Measurements from ENCODE around the gene HYKK.
"Not testable (repeated sequence)": the region's sequence is repeated elsewhere in the genome, so short reads cannot be mapped to it uniquely, and the experiment has no call there.

The HYKK gene

DNA sequence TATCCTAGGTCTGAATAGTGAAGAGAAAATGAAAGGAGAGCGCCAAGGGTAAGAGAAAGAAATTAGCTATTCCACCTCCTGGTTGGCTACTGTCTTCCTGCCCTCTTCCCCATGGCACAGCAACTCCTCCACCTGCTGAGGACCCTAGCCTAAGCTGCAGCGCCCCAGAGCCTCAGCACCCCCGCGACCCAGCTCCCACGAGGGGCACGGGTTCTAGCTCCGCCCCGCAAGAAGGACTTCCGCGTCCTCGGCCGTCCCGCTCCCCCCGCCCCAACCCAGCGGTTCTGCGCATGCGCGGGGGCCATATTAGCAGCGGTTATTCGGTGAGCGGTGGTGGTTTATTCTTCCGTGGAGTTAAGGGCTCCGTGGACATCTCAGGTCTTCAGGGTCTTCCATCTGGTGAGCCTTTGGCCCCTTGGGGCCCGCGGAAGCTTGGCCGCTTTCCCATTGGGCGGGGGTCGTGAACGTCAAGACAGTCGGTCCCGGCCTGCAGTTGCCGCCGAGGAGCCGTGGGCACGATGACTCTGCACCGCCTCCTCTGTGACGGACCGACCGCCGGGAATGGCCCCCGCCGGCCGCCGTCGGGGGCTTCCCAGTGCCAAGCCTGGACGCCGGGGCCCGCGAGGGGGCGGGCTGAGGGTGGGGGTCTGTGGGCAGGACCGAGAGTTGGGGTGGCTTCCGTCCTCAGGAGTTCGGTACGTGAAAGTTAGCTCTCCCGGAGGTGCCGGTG is 32.9 kb downstream of the HYKK start, which contains the start of gene PSMA4:
Gene PSMA4 (plus strand): TSS at position 304 of the 730 bp plus-strand sequence. CDS start 1,484 bp downstream, outside the sequence.
- peak; percentile 86 for DNase-seq

DNA sequence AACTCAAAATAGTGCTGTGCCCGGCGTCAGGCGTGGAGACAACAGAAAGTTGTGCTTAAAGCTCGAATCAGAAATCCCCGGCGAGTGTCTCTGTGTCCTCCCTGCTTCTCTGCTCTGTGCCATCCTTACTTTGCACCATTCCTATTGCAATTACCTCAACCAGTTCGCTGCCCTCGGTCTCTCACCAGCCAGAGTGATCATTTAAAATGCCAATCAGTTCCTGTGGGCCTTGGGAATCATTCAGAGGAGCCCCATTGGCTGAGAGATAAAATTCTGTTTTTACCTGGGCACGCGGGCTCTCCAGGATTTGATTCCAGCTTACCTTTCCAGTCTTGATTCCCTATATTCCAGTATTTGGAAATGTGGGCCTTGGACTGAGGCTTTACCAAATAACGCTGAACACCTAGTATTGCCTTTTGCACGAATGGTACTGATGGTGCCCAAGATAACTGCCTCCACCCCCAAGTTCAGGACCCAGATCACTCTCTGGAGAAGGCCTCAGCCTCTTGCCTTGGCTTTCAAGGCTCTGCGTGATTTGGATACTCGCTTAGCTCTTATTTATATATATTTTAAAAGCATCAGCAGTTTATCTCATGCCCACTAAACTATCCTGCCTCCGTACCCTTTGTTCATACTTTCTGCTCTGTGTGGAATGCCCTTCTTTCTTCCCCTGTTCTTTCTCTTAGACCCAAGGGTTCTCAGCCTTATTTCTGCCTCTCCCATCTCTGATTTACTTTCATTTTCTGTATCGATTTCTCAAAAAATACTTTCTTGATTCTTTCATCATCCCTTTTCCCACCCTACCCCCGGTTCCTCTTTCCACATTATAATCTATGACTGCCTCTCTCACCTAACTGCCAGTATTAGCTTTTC is 33.7 kb downstream of the HYKK start:
- no peak for DNase-seq

DNA sequence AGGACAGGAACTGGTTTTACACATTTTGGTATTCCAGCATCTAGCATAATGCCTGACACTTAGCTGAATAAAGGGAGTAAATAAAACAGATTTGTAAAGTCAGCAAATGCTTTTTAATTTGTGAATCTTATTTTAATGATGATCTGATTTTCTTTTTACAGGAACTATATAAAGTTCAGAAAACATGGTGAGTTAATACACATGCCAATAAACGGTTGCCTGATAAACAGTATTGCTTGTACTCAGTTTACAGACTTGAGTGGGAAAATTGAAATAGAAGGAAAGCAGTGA is 34.3 kb downstream of the HYKK start:
- DNase-seq = no peak

DNA sequence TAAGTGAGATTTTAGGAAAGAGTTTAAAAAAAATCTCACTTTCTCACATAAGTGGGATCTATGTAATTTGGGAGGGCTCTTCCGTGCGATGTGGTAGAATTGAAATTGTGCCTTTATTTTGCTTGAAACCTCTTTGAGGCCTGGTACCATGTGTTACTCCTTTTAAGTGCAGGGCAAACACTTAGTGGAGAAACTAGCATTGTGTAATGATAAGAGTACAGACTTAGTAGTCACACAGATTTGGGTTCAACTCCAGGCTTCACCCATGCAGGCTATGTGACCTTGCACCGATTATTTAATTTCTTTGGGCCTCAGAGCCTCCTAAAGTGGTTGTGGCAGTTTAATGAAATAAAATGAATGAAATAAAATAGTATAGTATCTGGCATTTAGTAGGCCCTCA is 35.3 kb downstream of the HYKK start:
- DNase-seq = no peak

DNA sequence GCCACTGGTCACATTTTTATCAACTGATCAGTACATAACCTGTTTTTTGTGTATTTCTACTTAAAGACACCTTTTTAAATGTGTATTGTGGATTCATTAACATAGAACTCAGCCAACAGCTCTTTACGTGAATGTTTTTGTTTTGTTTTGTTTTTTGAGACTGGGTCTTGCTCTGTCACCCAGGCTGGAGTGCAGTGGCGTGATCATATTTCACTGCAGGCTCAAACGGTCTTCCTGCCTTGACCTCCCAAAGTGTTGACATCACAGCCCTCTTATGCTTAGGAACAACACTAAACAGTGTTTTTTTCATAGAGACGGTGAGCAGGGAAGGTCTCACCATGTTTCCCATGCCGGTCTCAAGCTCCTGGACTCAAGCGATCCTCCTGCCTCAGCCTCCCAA is 42.8 kb downstream of the HYKK start:
- no peak for DNase-seq

DNA sequence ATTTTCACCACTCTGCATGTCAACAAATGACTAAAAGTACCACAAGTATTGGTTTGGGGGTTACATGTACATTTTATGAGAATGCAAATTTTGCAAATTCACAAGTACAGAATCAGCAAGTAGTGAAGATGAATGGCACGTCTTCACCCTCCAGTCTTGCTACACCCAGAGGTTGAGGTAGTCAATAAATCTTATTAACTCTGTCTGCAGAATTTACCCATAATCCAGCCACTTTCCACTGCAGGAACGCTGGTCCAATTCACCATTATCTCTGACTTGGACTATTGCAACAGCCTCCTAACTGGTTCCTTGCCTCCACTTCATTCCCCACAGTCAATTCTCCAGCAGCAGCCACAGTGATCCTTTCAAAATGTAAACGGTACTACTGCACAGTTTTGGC is 43.4 kb downstream of the HYKK start:
- DNase-seq = no peak

DNA sequence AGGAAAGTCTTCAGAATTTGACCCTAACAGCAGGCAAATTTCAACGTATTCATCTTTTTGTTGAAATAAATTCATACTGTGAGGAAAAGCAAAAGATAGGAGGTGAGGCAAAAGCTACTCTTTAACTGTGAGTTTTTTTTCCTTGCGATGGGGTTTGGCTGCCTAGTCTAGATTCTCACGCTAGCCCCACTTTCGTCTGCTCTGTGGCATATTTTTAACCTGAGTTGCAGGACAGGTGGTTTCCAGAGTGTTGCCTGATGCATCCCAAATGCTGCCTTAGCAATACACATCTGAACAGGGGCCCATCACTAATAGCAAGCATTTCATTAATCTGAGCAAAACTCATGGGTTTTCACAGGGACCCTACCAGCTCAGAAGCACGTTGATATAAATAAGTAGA is 44.5 kb downstream of the HYKK start:
- no peak for DNase-seq

DNA sequence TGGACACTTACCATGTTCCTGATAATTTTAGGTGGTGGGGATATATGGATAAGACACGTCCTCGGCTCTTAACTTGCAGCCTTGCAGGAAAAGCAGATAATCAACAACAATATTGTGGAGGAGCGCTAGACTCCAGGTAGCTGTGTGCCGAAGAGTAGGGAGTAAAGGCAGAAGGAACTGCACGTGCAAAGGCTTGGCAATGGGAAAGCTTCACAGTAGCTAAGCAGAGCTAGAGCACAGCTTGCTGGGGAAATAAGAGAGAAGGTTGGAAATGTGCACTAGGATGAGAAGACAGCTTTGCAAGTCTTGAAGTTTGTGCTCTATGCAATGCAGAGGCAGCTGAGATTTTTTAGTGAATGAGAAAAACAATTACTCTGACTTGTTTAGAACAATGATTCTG is 45.2 kb downstream of the HYKK start:
- DNase-seq = no peak

DNA sequence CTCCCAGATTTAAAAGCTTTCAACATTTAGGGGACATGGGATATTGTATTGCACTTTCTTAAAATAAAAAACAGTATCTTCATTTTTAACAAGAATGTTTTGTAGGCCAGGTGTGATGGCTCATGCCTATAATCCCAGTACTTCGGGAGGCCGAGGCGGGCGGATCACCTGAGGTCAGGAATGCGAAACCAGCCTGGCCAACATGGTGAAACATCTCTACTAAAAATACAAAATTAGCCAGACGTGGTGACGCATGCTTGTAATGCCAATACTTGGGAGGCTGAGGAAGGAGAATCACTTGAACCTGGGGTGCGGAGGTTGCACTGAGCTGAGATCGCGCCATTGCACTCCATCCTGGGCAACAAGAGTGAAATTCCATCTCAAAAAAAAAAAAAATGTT is 52.8 kb downstream of the HYKK start:
- DNase-seq = not testable (repeated sequence)

DNA sequence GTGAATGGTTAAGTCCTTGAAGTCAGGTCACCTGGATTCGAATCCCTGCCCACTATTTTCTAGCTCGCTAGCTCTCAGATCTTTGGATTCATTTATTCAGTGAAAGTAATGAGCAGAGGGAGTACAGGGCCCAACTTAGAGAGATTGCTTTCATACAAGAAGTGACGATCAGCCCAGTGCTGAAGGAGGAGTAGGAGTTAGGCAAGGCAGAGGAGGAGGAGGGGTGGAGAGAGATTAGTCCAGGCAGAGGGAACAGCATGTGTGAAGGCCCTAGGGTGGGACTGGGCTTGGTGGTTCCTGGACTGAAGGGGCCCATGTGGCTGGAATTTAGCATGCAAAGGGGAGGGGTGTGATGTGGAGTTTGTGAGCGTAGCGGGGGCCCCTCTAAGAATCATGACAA is 54.1 kb downstream of the HYKK start:
- DNase-seq = no peak

DNA sequence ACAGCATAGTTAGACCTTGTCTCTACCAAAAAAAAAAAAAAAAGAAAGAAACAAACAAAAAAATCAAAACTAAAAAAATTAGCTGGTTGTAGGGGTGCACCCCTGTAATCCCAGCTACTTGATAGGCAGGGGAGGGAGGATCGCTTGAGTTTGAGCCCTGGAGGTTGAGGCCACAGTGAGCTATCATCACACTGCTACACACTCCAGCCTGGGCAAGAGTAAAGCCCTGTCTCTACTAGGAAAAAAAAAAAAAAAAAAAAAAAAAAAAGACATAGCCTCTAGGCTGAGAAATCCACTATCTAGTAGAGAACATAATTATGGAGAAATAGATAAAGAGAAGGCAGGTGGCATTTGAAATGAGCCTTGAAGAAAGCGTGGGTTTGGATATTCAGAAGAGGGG is 55.7 kb downstream of the HYKK start:
- no peak for DNase-seq

DNA sequence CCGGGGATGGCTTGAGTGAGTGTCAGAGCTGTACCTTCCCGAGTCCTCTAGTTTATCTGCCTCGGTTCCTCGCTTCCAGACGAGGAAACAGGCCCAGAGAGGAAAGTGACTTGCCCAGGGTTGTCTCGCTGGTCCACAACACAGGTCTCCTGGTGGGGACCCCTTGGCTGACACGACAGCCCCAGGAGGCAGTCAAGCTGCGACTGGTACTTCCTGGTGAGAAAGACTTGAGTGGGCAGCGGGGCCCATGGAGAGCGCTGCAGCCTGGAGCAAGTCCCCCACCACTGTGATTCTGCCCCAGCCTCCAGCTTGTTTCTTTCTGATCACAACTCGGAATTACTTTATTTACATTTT is 57.3 kb downstream of the HYKK start:
- no peak for DNase-seq

DNA sequence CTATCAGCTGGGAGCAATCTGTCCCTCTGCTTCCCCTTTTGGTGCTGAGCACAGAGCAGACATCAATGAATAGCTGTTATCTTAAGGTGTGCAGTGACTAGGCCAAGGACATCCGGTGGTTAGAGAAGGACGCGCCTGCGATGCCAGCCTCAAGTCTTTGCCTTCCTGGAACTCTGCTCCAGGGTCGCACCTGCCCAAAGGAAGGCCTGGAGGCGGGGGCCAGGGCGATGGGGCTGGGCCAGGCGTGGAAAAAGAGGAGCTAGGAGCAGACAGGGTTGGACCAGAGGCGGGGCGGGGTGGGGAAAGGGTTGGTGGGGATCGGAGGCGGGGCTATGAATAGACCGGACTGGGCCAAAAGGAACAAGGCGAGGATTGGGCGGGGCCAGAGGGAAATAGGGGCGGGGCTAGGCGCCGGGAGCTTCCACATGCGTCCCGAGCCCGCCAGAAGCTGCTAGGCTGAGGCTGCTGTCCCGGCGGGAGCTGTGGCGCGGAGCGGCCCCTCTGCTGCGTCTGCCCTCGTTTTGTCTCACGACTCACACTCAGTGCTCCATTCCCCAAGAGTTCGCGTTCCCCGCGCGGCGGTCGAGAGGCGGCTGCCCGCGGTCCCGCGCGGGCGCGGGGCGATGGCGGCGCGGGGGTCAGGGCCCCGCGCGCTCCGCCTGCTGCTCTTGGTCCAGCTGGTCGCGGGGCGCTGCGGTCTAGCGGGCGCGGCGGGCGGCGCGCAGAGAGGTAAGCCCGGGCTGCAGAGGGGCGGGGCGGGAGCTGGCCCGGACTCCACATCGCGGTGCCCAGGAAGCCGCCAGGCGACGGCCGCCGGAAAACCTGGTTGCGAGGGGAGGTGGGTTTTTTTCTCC is 57.9 kb downstream of the HYKK start, which contains the start of gene CHRNA5:
Gene CHRNA5 (plus strand): TSS at position 424 of the 854 bp plus-strand sequence. CDS start 200 bp downstream, at position 624.
- DNase-seq = peak in 1 of 2 donors; percentile 26

DNA sequence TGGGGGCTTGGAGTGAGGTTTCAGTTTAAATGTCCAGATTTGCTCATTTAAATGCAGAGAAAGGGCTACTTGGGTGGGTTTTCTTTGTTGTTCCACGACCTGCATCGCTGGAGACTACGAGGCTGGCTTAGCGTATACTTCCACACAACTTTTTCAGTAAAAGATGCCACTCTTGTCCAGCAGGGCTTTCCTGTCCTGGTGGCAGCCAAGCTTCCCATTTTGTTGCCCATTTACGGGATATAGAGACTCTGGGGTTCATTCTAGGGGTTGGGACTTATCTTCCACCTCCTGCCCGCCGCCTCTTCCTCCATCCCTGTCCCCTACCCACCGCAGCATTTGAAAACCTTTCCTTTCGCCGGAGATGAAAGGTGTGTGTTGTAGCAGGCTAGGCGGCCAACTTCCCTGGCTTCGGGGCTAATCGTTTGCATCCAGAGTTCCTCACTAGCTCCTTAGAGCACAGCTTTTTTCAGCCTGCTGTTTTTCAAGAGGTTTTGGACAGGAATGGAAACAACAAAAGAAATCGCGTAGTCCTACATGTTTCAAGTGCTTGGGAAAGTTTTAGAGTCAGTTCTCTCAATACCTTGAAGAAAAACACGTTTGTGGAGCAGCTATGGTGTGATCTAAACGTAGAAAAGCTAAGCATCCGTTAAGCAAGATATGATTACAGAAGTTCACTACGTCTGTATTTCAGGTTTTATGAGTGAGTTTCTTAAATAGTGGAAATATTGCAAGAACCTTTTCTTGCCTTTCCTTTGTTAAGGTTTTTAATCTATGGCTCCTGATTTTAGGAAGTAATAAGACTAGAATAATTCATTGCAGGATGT is 58.8 kb downstream of the HYKK start:
- DNase-seq = no peak

DNA sequence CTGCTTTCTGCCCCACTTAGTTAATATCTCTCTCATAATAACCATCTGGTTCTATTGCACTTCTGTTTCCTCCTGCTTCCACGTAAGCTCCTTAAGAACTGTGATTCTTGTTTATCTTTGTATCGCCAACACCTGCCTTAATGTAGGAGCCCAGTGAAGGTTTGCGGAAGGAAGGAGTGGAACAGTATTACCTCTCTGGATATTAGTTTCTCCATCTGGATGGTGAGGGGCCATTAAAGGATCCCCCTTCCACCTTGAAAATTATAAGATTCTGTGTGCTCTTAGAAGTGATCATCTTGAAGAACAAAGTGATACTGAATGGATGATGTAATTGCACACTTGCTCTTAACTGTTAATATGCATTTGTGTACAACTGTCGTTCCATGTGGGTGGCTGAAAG is 60.2 kb downstream of the HYKK start:
- DNase-seq = no peak

DNA sequence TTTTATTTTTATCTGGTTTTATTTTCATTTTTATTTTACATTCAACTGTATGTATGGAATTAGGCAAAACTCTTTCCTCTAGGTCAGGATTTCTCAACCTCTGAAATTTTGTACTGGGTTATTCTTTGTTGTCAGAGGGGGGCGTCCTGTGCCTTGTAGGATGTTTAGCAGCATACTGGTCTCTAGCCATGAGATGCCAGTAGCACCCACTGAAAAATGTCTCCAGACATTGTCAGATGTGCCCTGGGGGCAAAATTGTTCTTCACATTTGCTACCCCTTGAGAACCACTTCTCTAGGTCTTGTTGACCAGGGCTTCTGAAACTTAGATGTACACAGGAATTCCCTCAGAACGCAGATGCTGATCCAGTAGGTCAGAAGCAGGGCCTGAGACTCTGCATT is 63.3 kb downstream of the HYKK start:
- DNase-seq = no peak

DNA sequence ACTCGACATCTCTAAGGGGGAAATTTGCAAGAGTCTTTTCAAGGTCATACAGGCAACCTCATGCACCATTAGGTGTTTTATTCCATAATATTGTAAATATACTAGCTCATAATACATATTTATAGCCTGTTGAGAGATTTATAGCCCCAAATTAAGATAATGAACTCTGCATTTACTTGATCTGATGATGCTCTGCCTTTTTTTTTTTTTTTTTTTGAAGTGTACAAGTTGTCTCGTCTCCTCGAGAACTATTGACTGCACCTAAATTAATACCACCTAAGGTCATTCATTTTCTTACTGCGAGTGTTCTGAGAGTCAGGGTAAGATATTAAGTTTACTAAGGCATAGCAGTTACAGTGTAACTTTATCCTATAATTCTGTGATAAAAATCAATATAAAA is 64.0 kb downstream of the HYKK start:
- DNase-seq = no peak

DNA sequence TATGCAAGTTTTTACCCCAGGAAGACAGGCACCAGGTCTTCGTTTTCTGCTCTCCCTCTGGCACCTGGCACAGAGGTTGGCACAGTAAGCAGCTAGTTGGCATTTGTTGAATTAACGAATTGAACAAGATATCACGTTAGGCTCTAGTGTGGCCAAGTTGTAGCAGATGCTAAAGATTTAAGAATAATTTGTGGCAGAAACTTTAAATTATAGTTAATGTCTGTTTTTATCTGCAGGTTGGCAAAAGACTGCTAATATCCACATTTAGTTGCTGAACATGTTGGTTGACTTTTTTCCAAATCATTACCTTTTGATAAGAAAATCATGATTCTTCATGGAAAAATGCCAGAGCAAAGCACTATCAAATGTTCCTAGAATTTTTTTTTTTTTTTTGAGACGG is 66.0 kb downstream of the HYKK start:
- DNase-seq = no peak

DNA sequence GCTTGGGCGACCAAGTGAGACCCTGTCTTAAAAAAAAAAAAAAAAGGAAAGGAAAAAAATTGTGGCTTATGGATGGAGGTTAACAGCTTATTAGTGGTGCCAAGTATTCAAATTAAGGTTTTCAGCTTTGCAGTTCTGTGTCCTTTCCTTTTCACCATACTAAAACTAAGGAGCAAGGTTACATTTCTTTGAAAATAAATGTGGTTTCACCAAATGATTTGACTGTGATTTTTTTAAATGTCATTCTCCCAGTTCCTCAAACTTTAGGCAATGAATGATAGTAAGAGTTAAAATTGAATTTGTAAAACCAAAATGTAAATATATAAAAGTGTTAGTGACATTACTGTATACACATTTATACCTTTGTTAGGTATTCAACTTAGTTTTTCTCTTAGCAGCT is 67.6 kb downstream of the HYKK start:
- DNase-seq = no peak

All from hippocampal formation (tissue), 2 donors.